HG03135 (cell line): ENCODE measurements around the gene NPIPA8.
"Not testable (repeated sequence)": the region's sequence is repeated elsewhere in the genome, so short reads cannot be mapped to it uniquely, and the experiment has no call there.

ENCODE experiments used
- ATAC-seq: cut with Tn5 transposase; IDR thresholded peaks from one replicate; pipeline ENCODE4 v1.9.1; 2021; ENCODE audit warnings: mild to moderate bottlenecking, moderate library complexity; ENCODE audit not compliant: unreplicated experiment

Gene NPIPA8

GRCh38 chr16:18336636-18337035, at the start of gene NPIPA8:
Gene NPIPA8, minus strand, starts transcription at chr16:18336736. Its CDS starts 4,074 bp downstream, at chr16:18332662.
- ATAC-seq = not testable (repeated sequence)

DNA sequence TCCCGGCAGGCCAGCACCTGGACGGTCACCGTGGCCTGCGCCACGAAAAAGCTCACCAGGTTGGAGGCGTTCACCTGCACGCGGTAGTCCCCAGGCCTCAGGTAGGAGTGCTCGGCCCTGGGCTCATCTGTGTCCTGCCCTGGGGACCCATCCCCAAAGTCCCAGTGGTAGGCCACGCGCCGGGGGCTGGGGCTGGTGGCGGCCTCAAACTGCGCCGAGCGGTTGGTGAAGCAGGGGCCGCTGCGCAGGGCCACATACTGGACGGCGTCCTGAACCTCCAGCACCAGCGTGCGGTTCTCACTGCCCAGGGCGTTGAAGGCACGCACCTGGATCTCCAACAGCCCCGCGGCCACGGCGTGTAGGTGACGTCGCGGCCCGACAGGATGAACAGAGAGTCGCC, 48.7 kb upstream of the NPIPA8 start:
- ATAC-seq = not testable (repeated sequence)

- not testable (repeated sequence) for ATAC-seq
These were observed 48.3 kb upstream of the NPIPA8 start for GRCh38 chr16:18384869-18385268.

GRCh38 chr16:18384098-18384636, 47.6 kb upstream of the NPIPA8 start:
- ATAC-seq = not testable (repeated sequence)

- ATAC-seq = not testable (repeated sequence)
These were observed 46.2 kb upstream of the NPIPA8 start for GRCh38 chr16:18382696-18383095.

- ATAC-seq = not testable (repeated sequence)
These were observed 11.2 kb upstream of the NPIPA8 start for GRCh38 chr16:18347742-18348141.

- ATAC-seq = not testable (repeated sequence)
These were observed 10.5 kb upstream of the NPIPA8 start for GRCh38 chr16:18346993-18347392.

- ATAC-seq = not testable (repeated sequence)
These were observed 8.1 kb upstream of the NPIPA8 start for GRCh38 chr16:18344634-18345033.

- not testable (repeated sequence) for ATAC-seq
These were observed 5.5 kb upstream of the NPIPA8 start for GRCh38 chr16:18341986-18342385.

DNA sequence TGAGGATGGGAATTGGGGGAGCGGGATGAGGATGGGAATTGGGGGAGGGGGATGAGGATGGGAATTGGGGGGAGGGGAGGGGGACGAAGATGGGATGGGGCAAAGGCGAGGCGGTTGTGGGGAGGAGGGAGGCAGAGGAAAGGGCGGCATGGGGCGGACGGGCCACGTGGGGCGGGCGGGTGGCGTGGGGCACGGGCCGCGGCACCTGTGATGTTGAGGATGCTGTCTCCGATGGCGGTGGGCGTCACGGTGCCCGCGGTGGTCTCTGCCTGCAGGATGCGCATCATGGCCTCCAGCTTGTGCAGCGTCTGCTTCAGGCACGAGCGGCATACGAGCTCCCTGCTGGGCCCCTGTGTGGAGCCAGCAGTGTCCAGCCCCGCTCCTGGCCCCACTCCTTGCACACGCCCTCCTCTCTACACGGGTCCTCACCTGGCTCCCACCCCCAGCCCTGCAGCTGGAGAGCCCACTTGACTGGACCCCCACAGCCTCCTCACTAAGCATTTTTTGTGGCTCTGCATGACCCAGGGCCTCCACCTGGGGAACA, 5.0 kb upstream of the NPIPA8 start:
- not testable (repeated sequence) for ATAC-seq

DNA sequence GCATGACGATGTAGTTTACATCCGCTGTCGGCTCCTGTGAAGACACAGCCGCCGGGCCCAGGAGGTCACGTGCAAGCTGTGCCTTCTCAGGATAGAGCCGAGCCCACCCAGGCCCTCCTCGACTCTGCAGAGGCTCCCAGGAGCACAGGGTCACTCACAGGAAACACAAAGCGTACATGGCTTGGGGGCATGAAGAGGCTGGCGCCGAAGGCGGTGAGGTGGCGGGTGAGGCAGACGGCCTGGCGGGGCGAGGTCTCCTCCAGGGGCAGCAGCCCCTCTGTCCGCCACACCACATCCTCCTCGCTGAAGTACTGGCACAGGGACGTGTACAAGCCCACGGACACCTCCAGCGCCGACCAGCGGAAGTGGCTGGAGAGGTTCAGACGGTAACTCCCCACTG, 2.7 kb upstream of the NPIPA8 start:
- ATAC-seq = not testable (repeated sequence)

DNA sequence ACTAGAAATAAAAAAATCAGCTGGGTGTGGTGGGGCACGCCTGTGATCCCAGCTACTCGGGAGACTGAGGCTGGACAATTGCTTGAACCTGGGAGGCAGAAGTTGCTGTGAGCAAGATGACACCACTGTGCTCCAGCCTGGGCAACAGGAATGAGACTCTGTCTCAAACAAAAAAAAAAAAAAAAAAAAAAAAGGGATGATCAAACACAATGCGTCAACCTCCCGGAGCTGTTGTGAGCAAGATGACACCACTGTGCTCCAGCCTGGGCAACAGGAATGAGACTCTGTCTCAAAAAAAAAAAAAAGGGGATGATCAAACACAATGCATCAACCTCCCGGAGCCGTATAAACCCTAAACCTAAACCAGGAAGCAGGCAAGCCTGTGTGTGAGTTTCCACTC, 24.7 kb downstream of the NPIPA8 start:
- ATAC-seq = not testable (repeated sequence)

GRCh38 chr16:18309159-18309558, 27.4 kb downstream of the NPIPA8 start:
- not testable (repeated sequence) for ATAC-seq

DNA sequence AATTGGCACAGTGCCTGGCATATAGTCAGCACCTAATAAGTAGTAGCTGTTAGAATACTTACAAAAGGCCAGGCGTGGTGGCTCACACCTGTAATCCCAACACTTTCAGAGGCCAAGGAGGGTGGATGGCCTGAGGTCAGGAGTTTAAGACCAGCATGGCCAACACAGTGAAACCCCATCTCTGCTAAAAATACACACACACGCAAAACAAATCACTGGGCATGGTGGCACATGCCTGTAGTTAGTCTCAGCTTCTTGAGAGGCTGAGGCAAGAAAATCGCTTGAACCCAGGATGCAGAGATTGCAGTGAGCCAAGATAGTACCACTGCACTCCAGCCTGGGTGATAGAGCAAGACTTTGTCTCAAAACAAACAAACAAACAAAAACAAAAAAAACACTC, 29.3 kb downstream of the NPIPA8 start:
- not testable (repeated sequence) for ATAC-seq

- ATAC-seq = not testable (repeated sequence)
These were observed 30.5 kb downstream of the NPIPA8 start for GRCh38 chr16:18306066-18306465.

DNA sequence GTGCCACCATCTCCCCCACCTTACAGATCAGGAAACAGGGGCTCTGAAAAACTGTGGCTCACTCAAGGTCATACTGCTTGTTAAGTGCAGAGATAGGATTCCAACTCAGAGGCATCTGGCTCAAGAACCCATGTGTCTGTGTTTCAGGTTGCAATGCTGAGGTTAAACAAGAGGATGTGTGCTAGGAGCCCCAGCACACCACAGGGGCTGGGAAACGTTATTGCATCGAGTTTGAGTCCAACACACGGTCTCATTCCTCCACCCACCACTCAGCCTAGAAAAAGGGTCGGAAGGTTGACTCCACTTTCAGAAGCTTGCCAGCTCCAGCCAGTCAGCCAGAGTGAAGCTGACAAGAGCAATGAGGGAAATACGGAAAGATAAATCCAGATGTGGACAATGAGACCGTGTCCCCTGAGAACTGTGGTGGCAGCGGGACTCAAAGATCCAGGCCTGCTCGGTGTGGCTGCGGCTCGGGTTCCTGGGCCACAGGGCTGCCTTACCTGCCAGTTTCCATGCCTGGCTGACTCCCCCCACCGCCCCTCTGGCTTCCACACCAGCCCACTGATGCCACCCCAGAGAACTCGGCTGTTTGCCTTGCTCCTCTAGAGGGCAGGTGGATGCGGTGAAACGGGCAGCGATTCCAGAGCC, 33.4 kb downstream of the NPIPA8 start:
- not testable (repeated sequence) for ATAC-seq

GRCh38 chr16:18297714-18298113, 38.8 kb downstream of the NPIPA8 start:
- not testable (repeated sequence) for ATAC-seq

DNA sequence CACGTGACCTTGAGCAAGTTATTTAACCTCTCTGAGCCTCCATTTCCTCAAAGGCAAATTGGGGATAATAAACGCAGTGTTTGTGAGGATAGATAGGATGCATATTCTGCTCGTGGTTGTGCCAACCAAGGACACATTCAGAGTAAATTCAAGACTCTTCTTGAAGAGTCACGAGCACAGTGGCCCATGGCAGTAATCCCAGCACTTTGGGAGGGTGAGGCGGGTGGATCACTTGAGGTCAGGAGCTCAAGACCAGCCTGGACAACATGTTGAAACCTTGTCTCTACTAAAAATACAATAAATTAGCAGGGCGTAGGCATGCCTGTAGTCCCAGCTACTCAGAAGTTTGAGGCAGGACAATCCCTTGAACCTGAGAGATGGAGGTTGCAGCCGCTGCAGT, 39.6 kb downstream of the NPIPA8 start:
- not testable (repeated sequence) for ATAC-seq

GRCh38 chr16:18294371-18294770, 42.2 kb downstream of the NPIPA8 start:
- ATAC-seq = not testable (repeated sequence)

GRCh38 chr16:18293337-18293956, 43.1 kb downstream of the NPIPA8 start:
- ATAC-seq = not testable (repeated sequence)

DNA sequence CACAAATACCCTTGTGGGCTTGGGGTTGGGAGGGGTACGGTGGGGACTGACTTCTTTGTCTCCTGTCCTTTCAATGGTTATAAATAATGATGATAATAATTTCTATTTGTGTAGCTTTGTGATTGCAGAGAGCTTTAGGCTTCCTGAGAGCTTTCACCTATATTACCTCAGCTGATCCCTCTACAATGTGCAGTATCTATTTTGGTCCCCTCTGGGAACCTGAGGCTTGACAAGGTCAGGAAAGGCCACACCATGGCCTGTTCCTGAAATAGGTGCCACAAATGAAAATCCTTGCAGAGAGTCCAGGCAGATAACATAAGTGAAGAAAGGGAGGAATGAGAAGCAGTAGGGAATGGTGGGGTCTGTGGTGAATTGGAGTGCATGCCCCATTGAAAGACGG, 45.6 kb downstream of the NPIPA8 start:
- ATAC-seq = not testable (repeated sequence)

DNA sequence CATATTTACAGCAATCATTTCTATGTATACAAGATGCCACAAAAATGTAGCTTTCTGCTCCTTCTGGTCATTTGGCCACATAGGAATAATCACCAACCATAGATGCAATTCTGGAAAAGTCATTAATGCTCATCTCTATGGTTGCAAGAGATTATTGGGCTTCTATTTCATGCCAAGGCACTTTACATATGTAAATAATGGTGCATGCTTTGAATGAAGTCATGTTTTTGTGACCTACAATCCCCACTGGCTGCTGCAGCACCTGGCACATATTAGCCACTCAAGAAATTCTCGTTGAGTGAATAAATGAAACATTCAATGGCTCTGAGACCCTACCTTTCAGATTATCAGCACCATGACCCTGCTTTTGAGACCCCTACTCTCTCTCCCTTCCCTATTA, 50.2 kb downstream of the NPIPA8 start:
- ATAC-seq = not testable (repeated sequence)
